Measurements from ENCODE around the gene STAMBPL1.

STAMBPL1 gene

GRCh38 chr10:88949051-88949450, 69.0 kb downstream of the STAMBPL1 start:
- DNase-seq (ENCODE audit: low spot score) (no peak), FAIRE-seq (no peak)

- FAIRE-seq (no peak), DNase-seq (ENCODE audit: low spot score) (no peak)
Observed at GRCh38 chr10:88949912-88950837, 70.1 kb downstream of the STAMBPL1 start.

- no peak for FAIRE-seq
- DNase-seq (ENCODE audit: low spot score) = no peak
Observed at GRCh38 chr10:88952647-88953111, 72.6 kb downstream of the STAMBPL1 start, which contains the start of gene ACTA2. Gene ACTA2, minus strand, starts transcription at chr10:88952773. Its CDS starts 3,843 bp downstream, at chr10:88948930.

- no peak for FAIRE-seq
- DNase-seq (ENCODE audit: low spot score) = no peak
Observed at GRCh38 chr10:88953662-88954061, 73.6 kb downstream of the STAMBPL1 start.

GRCh38 chr10:88954458-88955083, 74.5 kb downstream of the STAMBPL1 start:
- DNase-seq (ENCODE audit: low spot score) (no peak), FAIRE-seq (no peak)

GRCh38 chr10:88957381-88957780, 77.3 kb downstream of the STAMBPL1 start:
- no peak for DNase-seq (ENCODE audit: low spot score)
- no peak for FAIRE-seq

GRCh38 chr10:88958721-88959120, 78.7 kb downstream of the STAMBPL1 start:
- DNase-seq (ENCODE audit: low spot score) (no peak), FAIRE-seq (no peak)

- DNase-seq (ENCODE audit: low spot score) (no peak), FAIRE-seq (no peak)
Observed at GRCh38 chr10:88960802-88961201, 80.8 kb downstream of the STAMBPL1 start.

- no peak for FAIRE-seq
- no peak for DNase-seq (ENCODE audit: low spot score)
Observed at GRCh38 chr10:88961266-88961665, 81.2 kb downstream of the STAMBPL1 start.

GRCh38 chr10:88962336-88962735, 82.3 kb downstream of the STAMBPL1 start:
- FAIRE-seq (no peak), DNase-seq (ENCODE audit: low spot score) (no peak)

GRCh38 chr10:88963318-88963717, 83.3 kb downstream of the STAMBPL1 start:
- DNase-seq (ENCODE audit: low spot score) (no peak), FAIRE-seq (no peak)

- DNase-seq (ENCODE audit: low spot score) (no peak), FAIRE-seq (no peak)
Observed at GRCh38 chr10:88964360-88964759, 84.3 kb downstream of the STAMBPL1 start.

GRCh38 chr10:88964869-88965415, 84.9 kb downstream of the STAMBPL1 start:
- DNase-seq (ENCODE audit: low spot score) = no peak

GRCh38 chr10:88966797-88967196, 86.8 kb downstream of the STAMBPL1 start:
- DNase-seq (ENCODE audit: low spot score) (no peak), FAIRE-seq (no peak)

More at GRCh38 chr10:88964869-88965415, 84.9 kb downstream of the STAMBPL1 start:
- no peak for FAIRE-seq

GRCh38 chr10:88968391-88968790, 88.3 kb downstream of the STAMBPL1 start:
- FAIRE-seq = no peak
- DNase-seq (ENCODE audit: low spot score) = no peak

- no peak for FAIRE-seq
- no peak for DNase-seq (ENCODE audit: low spot score)
Observed at GRCh38 chr10:88971221-88972061, 91.4 kb downstream of the STAMBPL1 start.
